NK-92 (cell line): ENCODE data around the gene ILKAP.

ENCODE experiments used
- DNase-seq: peaks from one replicate; lab custom pipeline; 2025; ENCODE audit not compliant: unreplicated experiment; lab: John Stamatoyannopoulos, UW

Gene ILKAP

DNA sequence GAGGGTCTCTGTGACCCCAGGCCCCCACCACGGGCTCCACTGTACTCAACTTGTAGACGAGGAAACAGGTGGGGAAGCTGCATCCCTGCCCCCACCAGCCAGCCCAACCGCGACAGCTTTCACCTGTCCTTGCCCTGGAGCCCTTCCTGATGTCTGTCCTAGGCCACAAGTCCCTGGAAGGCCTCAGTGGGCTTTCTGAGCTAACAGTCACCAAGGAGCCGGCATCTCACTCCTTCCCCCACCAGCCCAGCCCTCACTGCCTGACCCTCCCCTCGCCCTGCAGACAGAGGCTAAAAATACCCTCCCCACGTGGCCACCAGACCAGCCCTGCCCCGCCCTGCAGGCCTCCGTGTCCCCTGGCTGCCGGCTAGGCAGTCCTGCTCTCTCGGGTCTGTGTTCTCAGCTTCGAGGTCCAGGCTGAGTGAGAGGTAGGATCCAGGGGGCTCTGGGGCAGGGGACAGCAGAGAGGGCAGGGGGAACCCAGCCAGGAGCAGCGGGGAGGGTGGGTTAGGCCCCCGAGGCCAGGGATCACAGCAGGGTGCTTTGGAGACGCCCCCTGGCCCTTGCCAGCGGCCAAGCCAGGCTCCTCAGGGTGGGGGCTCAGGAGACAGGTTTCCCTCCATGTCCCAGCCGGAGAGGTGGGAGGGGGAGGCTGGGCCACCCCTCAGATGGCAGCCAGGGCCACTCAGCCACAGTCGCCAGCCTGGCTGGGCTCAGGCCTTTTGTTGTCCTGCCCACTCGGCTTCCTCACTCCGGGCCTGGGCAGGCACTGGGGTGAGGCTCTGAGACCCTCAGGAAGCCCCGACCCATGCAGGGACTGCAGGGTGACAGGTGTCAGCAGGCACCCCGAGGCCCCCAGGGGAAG is 64.9 kb downstream of the ILKAP start, which contains the start of gene KLHL30:
TSS of gene KLHL30 (plus strand) at position 338 of the 865 bp plus-strand sequence. CDS start 2,087 bp downstream, outside the sequence.
- DNase-seq = no peak

DNA sequence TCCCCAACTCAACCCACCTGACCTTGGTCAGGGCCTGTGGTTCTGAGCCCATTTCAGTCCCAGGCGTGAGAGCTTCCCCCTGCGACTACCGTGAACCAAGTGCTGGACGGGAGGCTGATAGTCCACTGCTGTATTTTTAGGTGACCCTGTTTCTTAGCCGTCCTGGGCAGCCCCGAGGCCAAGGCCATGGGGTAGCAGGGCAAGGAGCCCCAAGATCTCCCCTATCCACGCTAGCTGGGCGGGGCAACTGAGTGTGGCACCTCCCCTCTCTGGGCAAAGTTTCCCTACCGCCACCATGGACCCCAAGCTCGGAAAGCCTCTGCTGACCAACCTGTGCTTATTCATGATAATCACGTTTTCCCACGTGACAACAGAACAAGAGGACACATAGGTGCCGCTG is 65.6 kb downstream of the ILKAP start:
- DNase-seq = no peak

DNA sequence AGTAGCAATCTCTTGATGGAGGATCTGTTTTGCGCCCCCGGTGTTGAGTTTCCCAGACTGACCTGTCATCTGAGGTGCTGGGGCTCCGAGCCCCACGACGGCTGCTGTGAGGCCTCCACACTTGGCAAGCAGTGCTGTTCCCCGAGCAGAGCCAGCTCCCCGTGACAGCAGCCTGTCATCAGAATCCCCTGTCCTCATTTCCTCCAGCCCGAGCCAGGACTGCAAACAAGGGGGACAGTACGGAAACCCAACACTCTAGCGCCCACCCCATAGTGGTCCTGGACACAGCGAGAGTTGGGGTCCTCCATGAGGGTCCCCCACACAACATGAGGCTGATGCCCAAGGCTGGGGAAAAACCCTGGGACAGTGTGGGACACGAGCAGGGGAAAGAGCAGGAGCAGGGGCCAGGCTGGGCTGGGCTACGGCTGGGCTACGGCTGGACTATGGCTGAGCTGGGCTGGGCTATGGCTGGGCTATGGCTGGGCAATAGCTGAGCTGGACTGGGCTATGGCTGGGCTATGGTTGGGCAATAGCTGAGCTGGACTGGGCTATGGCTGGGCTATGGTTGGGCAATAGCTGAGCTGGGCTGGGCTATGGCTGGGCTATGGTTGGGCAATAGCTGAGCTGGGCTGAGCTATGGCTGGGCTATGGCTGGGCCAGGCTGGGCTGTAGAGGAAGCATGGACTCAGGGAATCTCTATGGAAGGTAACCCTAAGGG is 66.5 kb downstream of the ILKAP start:
- DNase-seq = no peak

DNA sequence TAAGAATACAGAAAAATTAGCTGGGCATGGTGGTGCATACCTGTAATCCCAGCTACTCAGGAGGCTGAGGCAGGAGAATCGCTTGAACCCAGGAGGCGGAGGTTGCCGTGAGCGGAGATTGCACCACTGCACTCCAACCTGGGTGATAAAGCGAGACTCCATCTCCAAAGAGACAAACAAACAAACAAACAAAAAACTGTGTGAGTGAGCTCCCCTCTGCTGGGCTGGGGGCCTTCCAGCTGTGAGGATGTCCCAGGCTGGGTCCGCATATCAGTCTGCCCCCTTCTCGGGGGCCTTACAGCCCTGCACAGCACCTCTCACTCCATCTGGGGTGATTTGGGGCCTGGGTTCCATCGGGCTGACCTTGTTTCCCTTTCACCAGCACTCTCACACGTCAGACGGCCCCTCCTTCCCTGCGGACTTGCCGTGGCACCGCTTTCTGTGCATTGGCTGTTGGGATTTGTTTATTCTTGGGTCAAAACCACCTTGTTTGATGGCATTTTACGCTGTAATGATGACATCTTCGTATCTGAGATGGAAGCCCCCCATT is 67.8 kb downstream of the ILKAP start:
- DNase-seq = no peak

DNA sequence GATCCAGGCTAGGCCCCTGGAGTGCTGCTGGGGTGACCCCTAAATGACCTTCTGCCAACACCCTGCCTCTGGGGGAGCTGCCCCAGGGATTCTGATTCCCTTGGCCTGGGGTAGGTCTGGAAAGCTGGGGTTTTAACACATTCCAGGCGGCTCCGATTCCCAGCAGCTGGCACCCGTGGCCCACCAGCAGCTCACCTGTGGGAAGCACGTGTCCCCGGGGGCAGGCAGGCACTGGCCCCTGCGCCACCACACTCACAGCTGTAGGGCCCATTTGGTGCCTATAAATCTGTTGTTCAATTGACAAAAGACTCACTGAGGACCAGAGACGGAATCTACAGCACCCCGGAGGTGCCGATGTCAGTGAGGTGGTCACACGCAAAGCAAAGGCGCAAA is 69.1 kb downstream of the ILKAP start:
- no peak for DNase-seq

DNA sequence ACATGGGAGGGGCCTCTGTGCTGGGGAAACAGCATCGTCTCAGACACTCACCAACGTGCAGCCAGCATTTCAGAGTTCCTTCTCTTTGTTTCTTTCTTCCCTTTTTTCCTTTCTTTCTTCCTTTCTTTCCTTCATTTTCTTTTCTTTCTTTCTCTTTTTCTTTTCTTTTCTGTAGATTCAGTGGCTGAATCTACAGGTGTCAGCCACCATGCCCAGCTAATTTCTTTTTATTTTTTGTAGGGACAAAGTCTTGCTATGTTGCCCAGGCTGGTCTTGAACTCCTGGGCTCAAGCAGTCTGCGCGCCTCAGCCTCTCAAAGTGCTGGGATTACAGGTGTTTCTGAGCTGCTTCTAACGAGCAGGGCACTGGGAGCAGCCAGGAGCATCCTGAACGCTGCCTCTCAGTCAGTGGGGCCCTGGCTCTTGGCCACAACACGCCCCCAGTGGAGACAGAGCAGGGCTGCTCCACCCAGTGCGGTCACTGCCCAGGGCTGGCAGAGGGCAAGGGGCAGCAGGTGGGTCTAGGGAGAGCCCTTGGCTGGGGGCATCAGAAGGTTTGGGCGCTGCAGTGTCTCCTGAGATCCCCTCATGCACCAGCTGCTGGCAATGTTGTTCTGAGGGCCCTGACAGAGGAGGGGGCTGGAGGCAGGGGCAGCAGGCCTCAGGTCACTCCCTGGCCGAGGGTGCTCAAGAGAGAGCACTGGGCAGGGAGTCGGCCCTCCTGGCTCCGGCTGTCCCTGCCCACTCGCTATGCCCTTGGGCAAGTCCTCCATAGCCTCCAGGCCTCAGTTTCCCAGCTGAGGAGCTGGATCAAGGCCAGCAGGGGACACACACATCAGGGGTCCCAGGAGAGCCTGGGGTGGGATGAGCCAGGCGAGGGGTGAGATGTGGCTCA is 69.7 kb downstream of the ILKAP start:
- no peak for DNase-seq

DNA sequence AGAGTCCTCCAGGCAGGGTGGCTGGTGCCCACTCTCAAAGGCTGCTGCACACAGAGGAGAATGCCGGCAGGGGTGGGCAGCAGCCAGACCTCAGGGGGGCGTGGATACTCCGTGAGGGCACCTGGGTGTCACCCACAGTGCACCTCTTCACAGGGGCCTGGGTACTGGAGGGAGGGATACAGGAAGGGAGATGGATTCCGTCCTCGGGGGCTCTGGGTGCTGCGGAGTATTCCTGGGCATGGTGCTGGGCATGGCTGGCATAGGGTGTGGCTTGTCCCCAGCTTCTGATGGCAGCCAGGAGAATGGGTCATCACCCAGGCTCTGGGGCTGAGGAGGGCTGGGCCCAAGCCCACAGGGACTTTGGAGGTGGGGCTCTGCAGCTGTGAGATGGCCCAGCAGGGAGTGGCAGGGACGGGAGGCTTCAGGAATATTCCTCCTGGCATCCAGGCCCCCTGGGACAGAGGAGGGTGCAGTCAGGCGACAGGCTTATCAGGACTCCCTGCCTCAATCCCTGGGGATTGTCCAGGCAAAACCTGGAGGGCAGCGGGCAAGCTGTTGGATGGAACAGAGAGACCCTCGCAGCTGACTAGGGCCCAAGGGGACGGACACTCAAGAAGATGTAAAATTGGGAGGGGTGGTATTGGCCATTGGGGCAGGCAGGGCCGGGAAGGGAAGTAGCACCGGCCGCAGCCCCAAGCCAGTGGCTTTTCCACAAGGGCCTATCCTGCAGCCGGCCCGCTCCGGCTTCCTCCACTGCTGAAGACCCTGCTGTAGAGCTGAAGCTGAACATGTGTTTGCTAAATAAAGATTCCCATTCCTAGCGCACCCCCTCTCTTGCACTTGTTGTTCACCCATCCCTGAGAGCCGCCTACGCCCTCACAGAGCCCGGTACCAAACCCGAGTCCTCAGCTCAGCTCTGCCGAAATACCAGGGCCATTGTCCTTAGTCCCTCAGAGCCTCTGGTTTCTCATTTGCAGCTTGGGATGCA is 70.7 kb downstream of the ILKAP start:
- DNase-seq = no peak

DNA sequence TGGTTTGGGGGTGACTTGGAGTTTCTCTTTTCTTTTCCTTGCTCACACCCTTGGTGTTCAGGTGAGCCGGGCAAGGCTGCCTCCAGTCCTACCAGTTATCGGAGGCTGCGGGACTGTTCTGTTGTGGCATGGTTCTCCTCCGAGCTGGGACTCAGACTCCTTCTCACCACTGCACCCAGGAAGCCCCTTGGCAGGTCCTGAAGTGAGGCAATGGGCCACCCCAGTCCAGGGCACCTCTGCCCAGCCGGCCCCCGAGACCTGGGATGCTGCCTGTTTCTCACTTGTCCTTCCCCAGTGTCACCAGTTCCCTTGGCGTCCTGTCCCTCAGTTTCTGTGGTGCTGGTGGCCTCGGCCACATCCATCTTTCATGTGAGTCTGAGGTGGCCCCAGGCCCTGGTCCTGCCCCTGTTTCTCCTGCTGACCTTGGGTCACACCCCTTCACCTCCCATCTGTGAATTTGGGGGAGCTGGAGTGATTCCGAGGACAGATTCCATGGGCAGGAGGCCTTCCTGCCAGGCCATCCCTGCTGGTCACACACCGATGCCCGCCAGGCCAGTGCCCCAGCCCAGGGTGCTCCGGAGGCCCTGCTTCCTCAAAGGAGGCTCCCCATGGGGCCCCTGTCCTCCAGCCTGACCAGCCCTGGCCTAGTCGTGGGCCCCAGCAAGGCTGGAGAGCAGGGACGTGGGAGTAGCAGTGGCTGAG is 71.6 kb downstream of the ILKAP start:
- DNase-seq = no peak

DNA sequence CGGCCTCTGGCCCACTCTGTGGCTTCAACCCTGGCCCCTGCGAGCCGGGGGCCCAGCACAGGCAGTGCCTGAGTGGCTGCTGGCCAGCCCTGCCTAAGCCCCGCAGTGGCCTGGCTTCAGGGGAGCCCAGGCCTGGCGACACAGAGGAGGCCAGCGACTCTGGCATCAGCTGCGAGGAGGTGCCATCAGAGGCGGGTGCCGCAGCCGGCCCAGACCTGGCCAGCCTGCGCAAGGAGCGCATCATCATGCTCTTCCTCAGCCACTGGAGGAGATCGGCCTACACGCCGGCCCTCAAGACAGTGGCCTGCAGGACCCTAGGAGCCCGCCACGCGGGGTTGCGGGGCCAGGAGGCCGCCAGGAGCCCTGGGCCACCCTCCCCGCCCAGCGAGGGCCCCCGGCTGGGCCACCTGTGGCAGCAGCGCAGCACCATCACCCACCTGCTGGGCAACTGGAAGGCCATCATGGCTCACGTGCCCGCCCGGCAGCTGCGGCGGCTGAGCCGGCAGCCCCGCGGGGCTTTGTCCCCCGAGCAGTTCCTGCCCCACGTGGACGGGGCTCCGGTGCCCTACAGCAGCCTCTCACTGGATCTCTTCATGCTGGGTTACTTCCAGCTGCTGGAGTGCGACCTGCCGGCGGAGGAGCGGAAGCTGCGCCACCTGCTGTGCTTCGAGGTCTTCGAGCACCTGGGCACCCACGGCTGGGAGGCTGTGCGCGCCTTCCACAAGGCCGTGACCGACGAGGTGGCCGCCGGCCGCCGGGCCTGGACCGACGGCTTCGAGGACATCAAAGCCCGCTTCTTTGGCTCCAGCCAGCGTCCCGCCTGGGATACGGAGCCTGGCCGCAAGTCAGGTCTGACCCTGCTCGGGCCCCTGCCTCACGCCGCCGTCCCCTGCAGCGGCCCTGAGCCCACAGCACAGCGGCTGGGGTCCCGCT is 72.5 kb downstream of the ILKAP start:
- DNase-seq = no peak

DNA sequence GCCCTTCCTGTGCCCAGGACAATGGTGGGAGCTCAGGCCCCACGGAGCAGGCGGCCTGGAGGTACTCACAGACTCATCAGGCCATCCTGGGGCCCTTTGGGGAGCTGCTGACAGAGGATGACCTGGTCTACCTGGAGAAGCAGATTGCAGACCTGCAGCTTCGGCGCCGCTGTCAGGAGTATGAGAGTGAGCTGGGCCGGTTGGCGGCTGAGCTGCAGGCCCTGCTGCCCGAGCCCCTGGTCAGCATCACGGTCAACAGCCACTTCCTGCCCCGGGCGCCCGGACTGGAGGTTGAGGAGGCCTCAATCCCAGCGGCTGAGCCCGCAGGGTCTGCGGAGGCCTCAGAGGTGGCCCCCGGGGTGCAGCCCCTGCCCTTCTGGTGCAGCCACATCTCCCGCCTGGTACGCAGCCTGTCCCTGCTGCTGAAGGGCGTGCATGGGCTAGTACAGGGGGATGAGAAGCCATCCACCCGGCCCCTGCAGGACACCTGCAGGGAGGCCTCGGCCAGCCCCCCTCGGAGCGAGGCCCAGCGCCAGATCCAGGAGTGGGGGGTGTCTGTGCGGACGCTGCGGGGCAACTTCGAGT is 73.3 kb downstream of the ILKAP start:
- no peak for DNase-seq

DNA sequence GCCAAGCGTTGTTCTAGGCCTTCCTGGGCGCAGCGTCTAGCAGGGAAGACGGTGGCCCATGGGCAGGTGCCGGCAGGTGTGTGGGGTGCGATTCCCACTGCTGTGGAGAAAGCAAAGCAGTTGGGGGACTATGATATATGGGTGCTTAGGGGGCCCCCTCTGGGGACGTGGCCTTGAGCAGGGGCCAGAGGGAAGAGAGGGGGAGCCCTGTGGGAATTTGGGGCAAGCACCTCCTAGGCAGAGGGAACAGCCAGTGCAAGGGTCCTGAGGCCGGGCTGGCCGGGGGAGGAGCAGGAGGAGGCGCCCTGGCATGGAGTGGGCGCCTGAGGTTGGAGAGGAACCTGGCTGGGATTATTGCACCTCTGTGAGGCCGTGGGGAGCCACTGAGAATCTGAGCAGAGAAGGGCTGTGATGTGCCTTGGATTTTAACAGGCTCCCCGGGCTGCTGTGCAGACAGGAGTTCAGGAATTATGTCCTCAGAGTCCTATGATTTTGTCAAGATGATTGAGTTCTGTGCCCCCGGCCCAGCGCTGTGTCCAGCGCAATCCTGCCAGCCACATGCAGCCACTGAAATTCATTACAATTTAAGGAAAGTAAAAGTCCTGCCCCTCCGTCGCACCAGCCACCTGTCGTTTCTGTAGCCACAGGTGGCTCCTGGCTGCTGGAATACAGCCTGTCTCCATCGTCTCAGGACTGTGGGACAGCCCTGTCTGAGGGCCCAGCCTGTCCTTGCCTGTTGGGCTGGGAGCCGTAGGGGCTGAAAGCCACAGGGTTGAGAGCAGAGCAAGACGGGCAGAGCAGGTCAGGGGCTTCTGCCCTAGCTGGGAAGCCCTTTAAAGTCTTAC is 74.1 kb downstream of the ILKAP start:
- no peak for DNase-seq

DNA sequence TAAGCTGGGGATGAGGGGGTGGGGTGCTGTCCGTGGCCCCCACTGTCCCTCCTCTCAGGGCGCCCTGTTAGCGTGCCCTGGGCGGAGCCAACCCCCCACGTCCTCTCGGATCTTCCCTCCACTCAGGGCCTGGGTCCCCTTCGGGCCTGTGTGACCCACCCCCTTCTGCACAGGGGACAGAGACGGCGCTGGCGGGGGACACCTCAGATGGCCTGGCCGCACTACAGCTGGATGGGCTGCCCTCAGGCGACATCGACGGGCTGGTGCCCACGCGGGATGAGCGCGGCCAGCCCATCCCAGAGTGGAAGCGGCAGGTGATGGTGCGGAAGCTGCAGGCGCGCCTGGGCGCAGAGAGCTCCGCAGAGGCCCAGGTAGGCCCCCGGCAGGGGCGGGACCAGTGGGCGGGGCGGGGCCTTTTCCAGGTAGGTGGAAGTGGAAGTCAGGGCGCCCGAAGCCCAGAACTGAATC is 74.9 kb downstream of the ILKAP start:
- DNase-seq = no peak

DNA sequence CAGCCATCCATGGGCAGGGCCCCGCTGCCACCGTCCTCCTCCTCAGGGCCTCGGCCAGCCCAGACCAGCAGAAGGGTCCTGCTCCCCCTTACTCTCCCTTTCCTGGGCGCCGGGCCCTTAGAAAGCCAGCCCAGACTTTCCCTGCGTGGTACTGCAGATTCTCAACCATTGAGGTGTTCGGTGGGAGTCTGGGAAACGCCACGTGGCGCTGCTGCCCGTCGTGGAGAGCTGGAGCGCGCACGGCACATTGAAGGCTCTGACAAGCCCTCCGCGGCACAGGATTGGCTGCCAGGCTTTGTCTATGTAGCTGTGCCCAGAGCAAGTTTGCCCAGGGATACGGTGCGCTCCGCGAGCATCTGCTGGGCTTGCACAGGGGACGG is 75.4 kb downstream of the ILKAP start:
- DNase-seq = no peak

DNA sequence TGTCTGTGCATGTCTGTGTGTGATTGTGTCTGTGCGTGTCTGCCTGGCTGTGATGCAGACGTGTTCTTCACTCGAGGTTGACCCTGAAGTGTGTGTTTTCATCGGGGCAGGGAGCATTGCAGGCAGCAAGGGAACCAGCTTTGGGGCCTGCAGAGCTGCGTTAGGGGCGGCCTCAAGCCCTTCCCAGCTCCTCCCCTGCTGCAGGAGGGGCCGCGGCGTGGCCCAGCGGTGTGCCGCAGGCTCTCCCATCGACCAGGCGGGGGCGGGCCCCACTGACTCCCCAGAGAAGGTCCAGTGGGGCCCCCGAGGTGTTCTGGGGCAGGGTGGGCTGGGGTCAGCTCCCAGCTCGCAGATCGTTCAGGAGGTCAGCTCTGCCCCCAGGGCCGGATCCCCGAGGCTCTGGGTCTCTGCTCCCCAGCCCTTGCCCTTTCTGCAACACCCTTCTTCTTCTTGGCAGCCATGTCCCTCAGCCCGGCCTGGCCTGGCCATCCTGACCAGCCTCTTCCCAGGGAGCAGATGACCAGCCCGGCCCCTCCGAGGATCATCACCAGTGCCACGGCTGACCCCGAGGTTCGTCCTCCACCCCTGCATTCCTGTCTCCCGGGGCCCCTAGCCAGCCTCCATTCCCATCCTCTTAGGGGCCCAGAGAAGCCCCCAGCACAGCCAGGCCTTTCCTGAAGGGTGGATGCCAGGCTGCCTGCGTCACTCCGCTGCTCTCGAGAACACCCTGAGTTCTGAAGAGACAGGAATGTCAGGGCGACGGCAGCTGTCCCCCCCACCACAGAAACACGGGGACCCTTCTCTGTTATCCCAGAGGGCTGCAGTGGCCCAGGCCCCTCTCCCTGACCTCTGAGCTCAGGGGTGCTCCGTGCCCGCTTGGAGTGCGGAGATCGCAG is 76.1 kb downstream of the ILKAP start:
- DNase-seq = no peak

DNA sequence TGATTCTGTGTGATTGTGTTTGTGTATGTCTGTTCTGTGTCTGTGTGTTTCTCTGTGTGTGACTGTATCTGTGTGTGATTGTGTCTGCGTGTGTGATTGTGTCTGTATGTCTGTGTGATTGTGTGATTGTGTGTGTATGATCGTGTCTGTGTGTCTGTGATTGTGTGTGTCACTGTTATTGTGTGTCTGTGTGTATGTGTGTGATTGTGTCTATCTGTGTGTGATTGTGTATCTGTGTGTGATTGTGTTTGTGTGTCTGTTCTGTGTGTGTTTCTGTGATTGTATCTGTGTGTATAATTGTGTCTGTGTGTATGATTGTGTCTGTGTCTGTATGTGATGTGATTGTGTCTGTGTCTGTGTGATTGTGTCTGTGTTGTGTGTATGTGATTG is 76.7 kb downstream of the ILKAP start:
- DNase-seq = no peak

DNA sequence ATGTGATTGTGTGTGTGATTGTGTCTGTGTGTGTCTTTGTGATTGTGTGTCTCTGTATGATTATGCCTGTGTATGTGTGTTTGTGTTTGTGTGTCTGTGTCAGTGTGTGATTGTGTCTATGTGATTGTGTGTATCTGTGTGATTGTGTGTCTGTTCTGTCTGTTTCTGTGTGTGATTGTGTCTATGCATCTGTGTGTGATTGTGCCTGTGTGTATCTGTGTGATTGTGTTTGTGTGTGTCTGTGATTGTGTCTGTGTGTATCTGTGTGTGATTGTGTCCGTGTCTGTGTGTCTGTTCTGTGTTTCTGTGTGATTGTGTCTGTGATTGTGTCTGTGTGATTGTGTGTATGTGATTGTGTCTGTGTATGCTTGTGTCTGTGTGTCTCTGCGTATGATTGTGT is 77.2 kb downstream of the ILKAP start:
- DNase-seq = no peak
